Peyer's patch (tissue), 4 donors: ENCODE data around the gene NFE2. TPM values are rescaled to one million over a fixed set of nuclear protein-coding genes. Genes with fewer than 3 reads are reported as not detected.
A peak's percentile ranks its signal among the peaks of the same experiment; 100 is the strongest.

Experiments
- DNase-seq, 3 donors: peaks; one replicate each; pipeline ENCODE4 v3.0.0-alpha.2; 2017 to 2019
- H3K27ac ChIP-seq, 4 donors: fragments of 200-600 bp; sonication (generic); one replicate each; pipeline ENCODE4 v1.5.1; 2016 to 2019
- H3K27me3 ChIP-seq, 2 donors: fragments of 200-600 bp; sonication (generic); one replicate each; pipeline ENCODE4 v1.5.1; 2019
- H3K36me3 ChIP-seq, 3 donors: fragments of 200-600 bp; sonication (generic); one replicate each; pipeline ENCODE4 v1.5.1; 2016 to 2019
- H3K4me1 ChIP-seq, 4 donors: fragments of 200-600 bp; sonication (generic); one replicate each; pipeline ENCODE4 v1.5.1; 2016 to 2019
- H3K4me3 ChIP-seq, 4 donors: fragments of 200-600 bp; sonication (generic); 1 replicate in 3 of 4; 2 replicates in 1 of 4; pipeline ENCODE4 v1.5.1; 2016 to 2019; ENCODE audit warnings: mild to moderate bottlenecking in 1 of 4
- H3K9me3 ChIP-seq, 4 donors: fragments of 200-600 bp; sonication (generic); one replicate each; pipeline ENCODE4 v1.5.1; 2016 to 2019; ENCODE audit warnings: mild to moderate bottlenecking in 1 of 4
- POLR2A ChIP-seq, 2 donors: fragments of 450-650 bp; IDR thresholded peaks; one replicate each; pipeline ENCODE4 v1.5.1; 2017; ENCODE audit warnings: antibody characterized with exemption in 2 of 2, mild to moderate bottlenecking in 2 of 2, moderate library complexity in 2 of 2
- total RNA-seq, 4 donors: library from RNA; depleted of rRNA; stranded (reverse); fragments of >200 nt; gene quantifications; one replicate each; pipeline ENCODE4 v1.1.0, GENCODE V29; 2016
- TF ChIP-seq, protein P1 (sequence below), 6 experiments: fragments of 450-650 bp in 4 of 6; fragments of 200-600 bp in 2 of 6; sonication (generic) in 1 of 6; IDR thresholded peaks; one replicate each; pipeline ENCODE4 v1.5.1; 2017 to 2019; ENCODE audit warnings: antibody characterized with exemption in 6 of 6, mild to moderate bottlenecking in 3 of 6, moderate library complexity in 1 of 6

NFE2 gene
- total RNA-seq, 4 donors from 2014 or later: not detected

- Histone ChIP-seq H3K36me3 (peaks cover 0 to 34% (median 0%) of the 10 kb centered on the region in 3 donors), H3K9me3 (no peaks in the 10 kb centered on the region), H3K27me3 (no peaks in the 10 kb centered on the region), H3K4me1 (peaks cover 0 to 52% (median 22%) of the 10 kb centered on the region in 4 donors), H3K27ac (peak within 1 kb of the TSS; percentile 90 to 97 (median 95)), H3K4me3 (peak within 1 kb of the TSS; percentile 64 to 77 (median 73))
- DNase-seq: peak; percentile 91 to 98 (median 95)
- peak; percentile 97 to 99 for TF ChIP-seq POLR2A (IDR thresholded peaks at IDR 0.05)
- TF ChIP-seq, protein P1, sequence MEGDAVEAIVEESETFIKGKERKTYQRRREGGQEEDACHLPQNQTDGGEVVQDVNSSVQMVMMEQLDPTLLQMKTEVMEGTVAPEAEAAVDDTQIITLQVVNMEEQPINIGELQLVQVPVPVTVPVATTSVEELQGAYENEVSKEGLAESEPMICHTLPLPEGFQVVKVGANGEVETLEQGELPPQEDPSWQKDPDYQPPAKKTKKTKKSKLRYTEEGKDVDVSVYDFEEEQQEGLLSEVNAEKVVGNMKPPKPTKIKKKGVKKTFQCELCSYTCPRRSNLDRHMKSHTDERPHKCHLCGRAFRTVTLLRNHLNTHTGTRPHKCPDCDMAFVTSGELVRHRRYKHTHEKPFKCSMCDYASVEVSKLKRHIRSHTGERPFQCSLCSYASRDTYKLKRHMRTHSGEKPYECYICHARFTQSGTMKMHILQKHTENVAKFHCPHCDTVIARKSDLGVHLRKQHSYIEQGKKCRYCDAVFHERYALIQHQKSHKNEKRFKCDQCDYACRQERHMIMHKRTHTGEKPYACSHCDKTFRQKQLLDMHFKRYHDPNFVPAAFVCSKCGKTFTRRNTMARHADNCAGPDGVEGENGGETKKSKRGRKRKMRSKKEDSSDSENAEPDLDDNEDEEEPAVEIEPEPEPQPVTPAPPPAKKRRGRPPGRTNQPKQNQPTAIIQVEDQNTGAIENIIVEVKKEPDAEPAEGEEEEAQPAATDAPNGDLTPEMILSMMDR (IDR thresholded peaks at IDR 0.05): no peak
Observed at GRCh38 chr12:54280468-54281260, 20.2 kb downstream of the NFE2 start, which contains the start of gene HNRNPA1. Gene HNRNPA1, plus strand, starts transcription at chr12:54280726. Its CDS starts 82 bp downstream, at chr12:54280808.

GRCh38 chr12:54279632-54280467 is 21.0 kb downstream of the NFE2 start, which contains the start of gene CBX5:
Gene CBX5, minus strand, starts transcription at chr12:54280122. Its CDS starts 22,472 bp downstream, at chr12:54257650.
- peaks cover 0 to 45% (median 22%) of the 10 kb centered on the region in 4 donors for H3K4me1 ChIP-seq
- DNase-seq: peak; percentile 97 to 100 (median 99)

GRCh38 chr12:54279227-54279631 is 21.6 kb downstream of the NFE2 start:
- Histone ChIP-seq H3K9me3 (no peaks in the 10 kb centered on the region), H3K36me3 (peaks cover 0 to 25% (median 0%) of the 10 kb centered on the region in 3 donors), H3K27me3 (no peaks in the 10 kb centered on the region), H3K4me3 (peak overlapping the region; percentile 64 to 77 (median 73)), H3K4me1 (peaks cover 0 to 40% (median 22%) of the 10 kb centered on the region in 4 donors), H3K27ac (peak overlapping the region; percentile 90 to 97 (median 95))
- no peak for TF ChIP-seq POLR2A (IDR thresholded peaks at IDR 0.05)
- TF ChIP-seq, protein P1 (IDR thresholded peaks at IDR 0.05): no peak
- no peak for DNase-seq

More at GRCh38 chr12:54279632-54280467, 21.0 kb downstream of the NFE2 start, which contains the start of gene CBX5:
- Histone ChIP-seq H3K4me3 (peak within 1 kb of the TSS; percentile 64 to 77 (median 73)), H3K27me3 (no peaks in the 10 kb centered on the region), H3K36me3 (peaks cover 0 to 27% (median 0%) of the 10 kb centered on the region in 3 donors), H3K27ac (peak within 1 kb of the TSS; percentile 90 to 97 (median 95)), H3K9me3 (no peaks in the 10 kb centered on the region)
- TF ChIP-seq, protein P1 (IDR thresholded peaks at IDR 0.05): peak in 1 of 6 experiments; percentile 21
- peak; percentile 76 to 92 for TF ChIP-seq POLR2A (IDR thresholded peaks at IDR 0.05)

DNA sequence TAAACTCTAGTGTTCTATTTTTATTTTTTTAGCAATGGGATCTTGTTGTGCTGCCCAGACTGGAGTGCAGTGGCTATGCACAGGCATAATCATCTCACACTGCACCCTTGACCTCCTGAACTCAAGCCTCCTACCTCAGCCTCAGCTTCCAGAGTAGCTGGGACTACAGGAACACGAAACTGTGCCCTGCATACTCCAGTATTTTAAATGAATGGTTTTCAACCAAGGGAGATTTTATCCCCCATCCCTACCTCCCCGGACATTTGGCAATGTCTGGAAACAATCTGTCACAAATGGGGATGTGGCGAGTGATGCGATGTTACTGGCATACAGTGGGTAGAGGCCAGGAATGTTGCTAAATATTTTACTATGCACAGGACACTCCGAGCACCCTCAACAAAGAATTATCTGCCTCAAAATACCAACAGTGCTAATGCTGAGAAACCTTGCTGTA is 23.0 kb downstream of the NFE2 start:
- Histone ChIP-seq H3K4me3 (peak overlapping the region in 1 of 4 donors; percentile 76), H3K27me3 (no peaks in the 10 kb centered on the region), H3K27ac (peak overlapping the region in 1 of 4 donors; percentile 13), H3K9me3 (no peaks in the 10 kb centered on the region), H3K4me1 (peaks cover 0 to 26% (median 13%) of the 10 kb centered on the region in 4 donors), H3K36me3 (peaks cover 0 to 12% (median 0%) of the 10 kb centered on the region in 3 donors)
- no peak for TF ChIP-seq POLR2A (IDR thresholded peaks at IDR 0.05)
- TF ChIP-seq, protein P1 (IDR thresholded peaks at IDR 0.05): no peak
- no peak for DNase-seq

- Histone ChIP-seq H3K4me1 (peaks cover 0 to 15% (median 6%) of the 10 kb centered on the region in 4 donors), H3K4me3 (no peak overlapping the region), H3K27ac (no peak overlapping the region), H3K27me3 (no peaks in the 10 kb centered on the region), H3K36me3 (no peaks in the 10 kb centered on the region), H3K9me3 (no peaks in the 10 kb centered on the region)
- DNase-seq: no peak
- TF ChIP-seq, protein P1 (IDR thresholded peaks at IDR 0.05): no peak
Observed at GRCh38 chr12:54276368-54276767, 24.4 kb downstream of the NFE2 start.
